NT2/D1 (cell line): ENCODE results near the gene TAX1BP3.

Source experiments
- YY1 ChIP-seq: IDR thresholded peaks from 2 replicates; pipeline ENCODE4 v1.6.1; 2011; ENCODE audit not compliant: insufficient read length, insufficient read depth
- ZNF274 ChIP-seq: IDR thresholded peaks from 2 replicates; pipeline ENCODE4 v1.6.1; 2011; ENCODE audit warnings: mild to moderate bottlenecking, low read depth, low read length

DNA sequence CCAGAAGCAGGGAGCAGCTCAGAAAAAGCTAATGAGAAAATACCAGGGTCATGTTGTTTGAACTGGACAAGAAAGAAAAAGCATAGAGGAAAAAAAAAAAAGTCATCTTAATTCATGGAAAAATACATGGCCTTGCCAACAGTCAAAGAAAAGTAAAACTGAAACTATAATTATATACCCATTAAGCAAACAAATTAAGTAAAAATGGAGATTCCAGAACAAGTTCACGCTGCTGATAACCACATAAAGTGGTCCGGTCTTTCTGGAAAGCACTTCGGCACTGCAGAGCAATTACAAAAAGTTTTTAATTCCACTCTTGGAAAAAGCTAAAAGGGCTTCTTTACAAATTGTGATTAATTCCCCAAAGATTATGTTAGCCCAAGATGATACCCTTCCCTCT, 40.0 kb upstream of the TAX1BP3 start:
- TF ChIP-seq ZNF274 (no peak), YY1 (no peak)
